OCI-LY1 (cell line): ENCODE measurements around the gene ECPAS.

Experiments used
- EZH2 ChIP-seq: fragments of 200-600 bp; sonication (generic), shearing (Covaris generic); IDR thresholded peaks from 2 replicates; pipeline ENCODE4 v1.8.0; 2017; ENCODE audit warnings: borderline replicate concordance, mixed run types, mild to moderate bottlenecking, antibody characterized with exemption, low read length, moderate library complexity, mixed read lengths
- TF ChIP-seq, protein P1 (sequence below): fragments of 200-600 bp; sonication (generic), shearing (Covaris generic); IDR thresholded peaks from 2 replicates; pipeline ENCODE4 v1.5.1; 2017; ENCODE audit warnings: mild to moderate bottlenecking, antibody characterized with exemption, low read length, moderate library complexity, mixed read lengths

- TF ChIP-seq, protein P1, sequence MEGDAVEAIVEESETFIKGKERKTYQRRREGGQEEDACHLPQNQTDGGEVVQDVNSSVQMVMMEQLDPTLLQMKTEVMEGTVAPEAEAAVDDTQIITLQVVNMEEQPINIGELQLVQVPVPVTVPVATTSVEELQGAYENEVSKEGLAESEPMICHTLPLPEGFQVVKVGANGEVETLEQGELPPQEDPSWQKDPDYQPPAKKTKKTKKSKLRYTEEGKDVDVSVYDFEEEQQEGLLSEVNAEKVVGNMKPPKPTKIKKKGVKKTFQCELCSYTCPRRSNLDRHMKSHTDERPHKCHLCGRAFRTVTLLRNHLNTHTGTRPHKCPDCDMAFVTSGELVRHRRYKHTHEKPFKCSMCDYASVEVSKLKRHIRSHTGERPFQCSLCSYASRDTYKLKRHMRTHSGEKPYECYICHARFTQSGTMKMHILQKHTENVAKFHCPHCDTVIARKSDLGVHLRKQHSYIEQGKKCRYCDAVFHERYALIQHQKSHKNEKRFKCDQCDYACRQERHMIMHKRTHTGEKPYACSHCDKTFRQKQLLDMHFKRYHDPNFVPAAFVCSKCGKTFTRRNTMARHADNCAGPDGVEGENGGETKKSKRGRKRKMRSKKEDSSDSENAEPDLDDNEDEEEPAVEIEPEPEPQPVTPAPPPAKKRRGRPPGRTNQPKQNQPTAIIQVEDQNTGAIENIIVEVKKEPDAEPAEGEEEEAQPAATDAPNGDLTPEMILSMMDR: no peak
- no peak for TF ChIP-seq EZH2
Observed at GRCh38 chr9:111412280-111412679, 71.9 kb downstream of the ECPAS start.
